ENCODE data around the gene ERAP2.

Gene ERAP2

GRCh38 chr5:96935559-96936430 is 59.5 kb downstream of the ERAP2 start, which contains the start of gene LNPEP:
LNPEP (plus strand) TSS chr5:96936080; CDS start chr5:96936156, 76 bp downstream.
- Histone ChIP-seq H3K9me3 (ENCODE audit: low read depth, low read length) (no peaks in the 10 kb centered on the region; the same call in 1 of the 2 replicates), H3K9ac (ENCODE audit: insufficient read length) (peak within 1 kb of the TSS; percentile 82), H3K36me3 (ENCODE audit: insufficient read depth, low read length) (no peaks in the 10 kb centered on the region), H3K27ac (peak within 1 kb of the TSS; percentile 61), H3K4me3 (peak within 1 kb of the TSS; percentile 95)
- peak; percentile 63 for DNase-seq (ENCODE audit: low read depth, low spot score)
- no peak for TF ChIP-seq EZH2 (IDR thresholded peaks at IDR 0.05)
- TF ChIP-seq FOXP2 (optimal IDR thresholded peaks at IDR 0.05; ENCODE audit: control extremely low read depth, extremely low read length, insufficient read depth) = peak; percentile 79
- TF ChIP-seq POLR2AphosphoS5 (IDR thresholded peaks at IDR 0.05; ENCODE audit: borderline replicate concordance, low read depth, low read length) = peak; percentile 67

DNA sequence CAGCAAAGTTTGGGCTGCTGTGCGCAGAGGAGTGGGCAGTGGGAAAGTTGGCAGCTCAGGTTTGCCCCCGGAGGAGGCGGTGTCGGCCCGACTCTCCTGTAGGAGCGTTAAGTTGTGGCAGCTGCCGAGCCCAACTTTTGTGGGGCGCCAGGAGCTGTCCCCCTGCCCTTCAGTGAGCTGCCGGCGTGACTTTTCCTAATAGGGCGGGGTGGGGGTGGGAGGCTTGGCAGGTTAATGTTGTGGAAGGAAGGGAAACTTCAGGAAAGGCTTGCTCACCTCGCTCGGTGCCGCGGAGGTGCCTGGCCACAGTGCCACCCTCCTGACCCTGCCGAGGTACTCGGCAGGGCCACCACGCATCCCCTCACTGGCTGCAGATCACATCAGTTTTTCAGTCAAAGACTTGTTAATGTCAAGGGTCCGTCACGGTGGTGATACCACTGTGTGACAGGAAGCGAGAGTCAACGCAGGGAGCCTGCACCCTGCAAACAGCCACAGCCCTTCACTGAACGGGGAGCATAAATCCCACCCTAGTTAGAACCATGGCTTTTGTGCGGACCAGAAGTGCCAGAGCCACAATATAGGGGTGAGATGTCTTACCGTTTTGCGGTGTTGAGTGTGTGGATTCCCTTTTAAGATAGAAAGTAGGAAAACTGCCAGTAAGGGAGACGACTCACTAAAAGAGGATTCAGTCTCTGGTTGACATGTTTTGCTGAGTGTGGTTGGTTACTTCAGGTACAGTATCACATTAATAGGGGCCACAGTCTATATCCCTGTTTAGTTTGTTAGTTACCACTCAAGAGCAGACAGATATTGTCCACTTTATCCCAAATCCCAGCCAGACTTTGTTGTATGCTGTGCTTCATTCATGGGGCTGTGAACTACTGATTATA is 60.4 kb downstream of the ERAP2 start:
- no peak for TF ChIP-seq FOXP2 (optimal IDR thresholded peaks at IDR 0.05; ENCODE audit: control extremely low read depth, extremely low read length, insufficient read depth)
- TF ChIP-seq POLR2AphosphoS5 (IDR thresholded peaks at IDR 0.05; ENCODE audit: borderline replicate concordance, low read depth, low read length) = no peak
- TF ChIP-seq EZH2 (IDR thresholded peaks at IDR 0.05) = no peak
- DNase-seq (ENCODE audit: low read depth, low spot score) = no peak
- Histone ChIP-seq H3K9ac (ENCODE audit: insufficient read length) (peak overlapping the region; percentile 82), H3K4me3 (peak overlapping the region; percentile 95), H3K36me3 (ENCODE audit: insufficient read depth, low read length) (no peaks in the 10 kb centered on the region), H3K27ac (no peak overlapping the region), H3K9me3 (ENCODE audit: low read depth, low read length) (no peaks in the 10 kb centered on the region; the same call in 1 of the 2 replicates)

DNA sequence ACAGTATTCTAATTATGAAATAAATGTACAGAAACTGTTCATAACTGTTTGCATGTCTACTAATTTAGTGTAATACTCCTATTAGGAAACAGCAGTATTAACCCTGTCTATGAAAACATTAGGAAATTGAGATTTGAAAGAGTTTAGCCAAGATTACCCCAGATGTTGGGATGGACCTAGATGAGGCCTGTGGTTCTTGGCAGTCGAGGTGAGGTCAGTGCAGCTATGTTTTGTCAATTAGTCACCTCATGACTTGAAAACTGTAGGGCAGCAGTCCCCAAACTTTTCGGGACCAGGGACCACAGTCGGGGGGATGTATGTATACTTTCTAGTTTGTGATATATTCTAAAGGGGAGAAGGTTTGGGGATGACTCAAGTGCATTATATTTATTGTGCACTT is 64.3 kb downstream of the ERAP2 start:
- no peak overlapping the region for H3K27ac ChIP-seq
- no peak overlapping the region for H3K9ac ChIP-seq (ENCODE audit: insufficient read length)
- H3K4me3 ChIP-seq = no peak overlapping the region
- no peaks in the 10 kb centered on the region for H3K36me3 ChIP-seq (ENCODE audit: insufficient read depth, low read length)
- DNase-seq (ENCODE audit: low read depth, low spot score) = no peak
- no peaks in the 10 kb centered on the region; the same call in 1 of the 2 replicates for H3K9me3 ChIP-seq (ENCODE audit: low read depth, low read length)
- no peak for TF ChIP-seq FOXP2 (optimal IDR thresholded peaks at IDR 0.05; ENCODE audit: control extremely low read depth, extremely low read length, insufficient read depth)
- no peak for TF ChIP-seq POLR2AphosphoS5 (IDR thresholded peaks at IDR 0.05; ENCODE audit: borderline replicate concordance, low read depth, low read length)
- no peak for TF ChIP-seq EZH2 (IDR thresholded peaks at IDR 0.05)

- no peaks in the 10 kb centered on the region; the same call in 1 of the 2 replicates for H3K9me3 ChIP-seq (ENCODE audit: low read depth, low read length)
- DNase-seq (ENCODE audit: low read depth, low spot score) = no peak
- H3K4me3 ChIP-seq = no peak overlapping the region
- no peaks in the 10 kb centered on the region for H3K36me3 ChIP-seq (ENCODE audit: insufficient read depth, low read length)
- no peak overlapping the region for H3K27ac ChIP-seq
- no peak overlapping the region for H3K9ac ChIP-seq (ENCODE audit: insufficient read length)
- TF ChIP-seq FOXP2 (optimal IDR thresholded peaks at IDR 0.05; ENCODE audit: control extremely low read depth, extremely low read length, insufficient read depth) (no peak), POLR2AphosphoS5 (IDR thresholded peaks at IDR 0.05; ENCODE audit: borderline replicate concordance, low read depth, low read length) (no peak), EZH2 (IDR thresholded peaks at IDR 0.05) (no peak)
Measured at GRCh38 chr5:96941140-96941539, 64.8 kb downstream of the ERAP2 start.

- DNase-seq (ENCODE audit: low read depth, low spot score) = no peak
- Histone ChIP-seq H3K36me3 (ENCODE audit: insufficient read depth, low read length) (no peaks in the 10 kb centered on the region), H3K9me3 (ENCODE audit: low read depth, low read length) (no peaks in the 10 kb centered on the region; the same call in 1 of the 2 replicates), H3K4me3 (no peak overlapping the region), H3K9ac (ENCODE audit: insufficient read length) (no peak overlapping the region), H3K27ac (no peak overlapping the region)
- TF ChIP-seq FOXP2 (optimal IDR thresholded peaks at IDR 0.05; ENCODE audit: control extremely low read depth, extremely low read length, insufficient read depth) (no peak), POLR2AphosphoS5 (IDR thresholded peaks at IDR 0.05; ENCODE audit: borderline replicate concordance, low read depth, low read length) (no peak), EZH2 (IDR thresholded peaks at IDR 0.05) (no peak)
Measured at GRCh38 chr5:96942078-96942477, 65.8 kb downstream of the ERAP2 start.

DNA sequence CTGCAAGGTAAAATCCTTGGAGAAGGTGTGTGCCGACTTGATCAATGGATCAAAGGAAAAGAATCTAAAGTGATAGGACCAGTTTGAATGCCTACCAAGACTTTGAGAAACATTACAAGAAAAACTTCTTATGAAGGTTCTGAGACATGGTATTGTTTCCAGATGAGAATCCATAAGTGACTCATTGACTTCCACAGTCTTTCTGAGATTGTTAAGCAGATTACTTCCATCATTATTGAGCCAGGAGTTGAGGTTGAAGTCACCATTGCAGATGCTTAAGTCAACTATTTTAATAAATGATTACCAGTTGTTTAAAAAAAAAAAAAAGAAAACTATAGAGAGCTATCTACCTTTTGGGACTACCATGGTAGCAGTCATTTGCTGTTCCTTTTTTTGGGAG is 66.6 kb downstream of the ERAP2 start:
- no peaks in the 10 kb centered on the region for H3K36me3 ChIP-seq (ENCODE audit: insufficient read depth, low read length)
- no peak for DNase-seq (ENCODE audit: low read depth, low spot score)

GRCh38 chr5:96943799-96944198 is 67.5 kb downstream of the ERAP2 start:
- no peak for DNase-seq (ENCODE audit: low read depth, low spot score)
- Histone ChIP-seq H3K27ac (no peak overlapping the region), H3K4me3 (no peak overlapping the region), H3K9ac (ENCODE audit: insufficient read length) (no peak overlapping the region), H3K9me3 (ENCODE audit: low read depth, low read length) (peaks cover 3% of the 10 kb centered on the region), H3K36me3 (ENCODE audit: insufficient read depth, low read length) (no peaks in the 10 kb centered on the region)
- TF ChIP-seq FOXP2 (optimal IDR thresholded peaks at IDR 0.05; ENCODE audit: control extremely low read depth, extremely low read length, insufficient read depth) (no peak), EZH2 (IDR thresholded peaks at IDR 0.05) (no peak), POLR2AphosphoS5 (IDR thresholded peaks at IDR 0.05; ENCODE audit: borderline replicate concordance, low read depth, low read length) (no peak)

More for the DNA sequence above, 66.6 kb downstream of the ERAP2 start:
- no peak for TF ChIP-seq FOXP2 (optimal IDR thresholded peaks at IDR 0.05; ENCODE audit: control extremely low read depth, extremely low read length, insufficient read depth)
- TF ChIP-seq POLR2AphosphoS5 (IDR thresholded peaks at IDR 0.05; ENCODE audit: borderline replicate concordance, low read depth, low read length) = no peak
- no peak for TF ChIP-seq EZH2 (IDR thresholded peaks at IDR 0.05)
- no peak overlapping the region for H3K27ac ChIP-seq
- no peak overlapping the region for H3K9ac ChIP-seq (ENCODE audit: insufficient read length)
- H3K9me3 ChIP-seq (ENCODE audit: low read depth, low read length) = no peaks in the 10 kb centered on the region
- H3K4me3 ChIP-seq = no peak overlapping the region
